GM18907 (cell line): Measurements from ENCODE around the gene PTK6.
"Not testable (repeated sequence)": the region's sequence is repeated elsewhere in the genome, so short reads cannot be mapped to it uniquely, and the experiment has no call there.

Source experiments
- ATAC-seq: cut with Tn5 transposase; IDR thresholded peaks from one replicate; pipeline ENCODE4 v1.9.1; 2021; ENCODE audit warnings: mild to moderate bottlenecking, moderate library complexity; ENCODE audit not compliant: unreplicated experiment

Gene PTK6

GRCh38 chr20:63559485-63560332, 22.5 kb upstream of the PTK6 start:
- not testable (repeated sequence) for ATAC-seq

- no peak for ATAC-seq
Measured at GRCh38 chr20:63558804-63559484, 21.8 kb upstream of the PTK6 start.

DNA sequence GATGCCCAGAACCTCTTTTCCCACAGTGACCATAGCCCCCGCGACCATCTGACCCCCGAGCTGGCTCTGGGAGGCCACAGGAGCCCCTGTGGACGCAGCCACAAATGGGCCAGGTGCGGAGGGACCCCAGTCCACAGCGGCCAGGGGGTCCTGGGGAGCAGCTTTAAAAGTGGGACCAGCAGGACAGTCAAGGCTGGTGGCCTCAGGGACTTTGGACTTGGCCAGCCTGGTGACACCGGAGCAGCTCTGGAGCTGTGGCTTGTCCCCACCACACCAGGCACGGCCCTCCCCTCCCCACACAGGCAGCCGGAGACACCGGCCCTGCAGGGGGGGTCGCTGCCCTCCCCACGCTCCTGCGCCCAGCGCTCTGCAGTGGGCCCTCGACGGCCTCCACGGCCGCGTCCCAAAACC, 20.3 kb upstream of the PTK6 start:
- ATAC-seq, result no peak

- ATAC-seq, result no peak
Measured at GRCh38 chr20:63556873-63557478, 19.8 kb upstream of the PTK6 start.

GRCh38 chr20:63555661-63556381, 18.6 kb upstream of the PTK6 start:
- ATAC-seq, result no peak

GRCh38 chr20:63554361-63555278, 17.4 kb upstream of the PTK6 start:
- ATAC-seq, result no peak

DNA sequence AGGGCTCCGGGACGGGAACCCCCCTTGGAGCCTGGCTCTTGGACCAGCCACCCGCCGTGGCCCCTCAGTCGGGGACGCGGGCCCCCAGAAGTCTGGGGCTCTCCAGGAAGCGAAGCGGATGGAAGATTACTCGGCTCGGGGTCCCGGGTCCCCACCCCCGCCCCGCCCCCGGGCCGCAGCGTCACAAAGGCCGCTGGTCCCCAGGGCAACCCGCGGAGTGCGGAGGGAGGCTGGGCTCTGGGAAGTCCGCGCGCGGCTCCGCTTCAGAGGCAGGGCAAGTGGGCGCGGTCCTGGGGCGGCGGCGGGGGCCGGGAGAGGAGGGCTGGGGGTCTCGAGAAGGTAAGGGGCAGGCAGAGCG, 16.7 kb upstream of the PTK6 start, which contains the start of gene FNDC11:
TSS of gene FNDC11 (plus strand) at position 227 of the 358 bp plus-strand sequence. CDS start 1,505 bp downstream, outside the sequence.
- peak; percentile 27 for ATAC-seq

- ATAC-seq, result peak; percentile 36
Measured at GRCh38 chr20:63553251-63553932, 16.2 kb upstream of the PTK6 start.

DNA sequence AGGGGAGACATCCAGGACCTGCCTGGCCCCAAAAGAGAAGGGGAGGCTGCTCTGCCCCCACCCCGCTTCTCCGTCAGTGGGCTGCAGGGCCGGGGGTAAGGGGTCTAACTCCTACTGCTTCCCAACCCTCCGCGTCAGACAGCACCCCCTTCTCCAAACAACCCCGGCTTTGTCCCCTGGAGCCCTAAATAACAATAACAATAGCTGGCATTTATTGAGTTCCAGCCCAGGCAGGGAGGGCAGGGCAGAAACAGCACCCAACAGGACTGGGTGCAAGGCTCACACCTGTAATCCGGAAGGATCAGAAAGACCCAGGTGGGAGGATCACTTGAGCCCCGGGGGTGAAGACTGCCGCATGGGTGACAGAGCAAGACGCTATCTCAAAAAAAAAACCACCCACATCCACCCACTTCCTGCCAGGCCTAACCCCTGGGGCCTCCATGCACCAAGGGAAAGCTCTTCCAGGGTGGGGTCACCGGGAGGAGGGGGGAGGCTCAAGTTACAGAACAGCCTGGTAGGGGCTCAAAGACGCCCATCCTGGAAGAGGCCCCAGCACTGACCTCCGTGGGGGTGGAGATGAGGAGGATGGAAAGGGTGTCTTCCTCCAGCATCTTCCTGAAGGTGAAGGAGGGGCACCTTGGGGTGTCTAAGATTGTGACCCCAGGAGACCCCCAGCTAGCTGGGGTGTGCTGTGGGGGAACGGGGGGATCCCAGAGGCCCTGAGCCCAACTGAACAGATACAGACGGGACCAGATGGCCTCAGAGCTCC, 15.5 kb upstream of the PTK6 start:
- ATAC-seq, result peak; percentile 60

- ATAC-seq, result no peak
Measured at GRCh38 chr20:63551068-63551467, 13.9 kb upstream of the PTK6 start.

DNA sequence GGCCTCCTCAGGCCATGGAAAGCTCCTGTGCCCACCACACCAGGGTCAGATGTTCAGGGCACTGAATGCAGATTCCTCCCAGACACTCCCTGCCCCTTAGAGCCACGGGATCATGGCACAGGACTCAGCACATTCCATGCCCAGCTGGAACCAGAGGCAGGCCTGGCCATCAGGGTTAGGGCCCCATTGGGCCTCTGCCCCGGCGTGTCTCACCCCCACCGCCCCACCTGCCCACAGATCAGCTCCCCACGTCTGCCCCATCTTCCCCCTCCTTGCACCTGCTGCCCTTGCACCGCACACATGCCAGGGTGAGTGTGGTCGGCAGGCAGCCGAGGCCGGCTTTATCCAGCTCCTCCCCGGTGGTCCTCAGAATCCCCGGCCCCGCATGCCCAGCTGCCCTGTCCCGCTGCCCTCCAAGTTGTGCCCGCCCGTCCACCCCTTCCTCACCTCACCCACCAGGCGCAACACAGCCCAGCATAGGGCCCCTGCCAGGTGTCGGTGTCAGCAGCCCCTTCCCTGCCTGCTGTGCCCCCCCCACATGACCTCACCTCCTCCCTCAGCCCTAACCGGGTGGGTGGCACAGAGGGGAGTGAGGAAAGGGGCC, 12.6 kb upstream of the PTK6 start:
- ATAC-seq, result no peak

DNA sequence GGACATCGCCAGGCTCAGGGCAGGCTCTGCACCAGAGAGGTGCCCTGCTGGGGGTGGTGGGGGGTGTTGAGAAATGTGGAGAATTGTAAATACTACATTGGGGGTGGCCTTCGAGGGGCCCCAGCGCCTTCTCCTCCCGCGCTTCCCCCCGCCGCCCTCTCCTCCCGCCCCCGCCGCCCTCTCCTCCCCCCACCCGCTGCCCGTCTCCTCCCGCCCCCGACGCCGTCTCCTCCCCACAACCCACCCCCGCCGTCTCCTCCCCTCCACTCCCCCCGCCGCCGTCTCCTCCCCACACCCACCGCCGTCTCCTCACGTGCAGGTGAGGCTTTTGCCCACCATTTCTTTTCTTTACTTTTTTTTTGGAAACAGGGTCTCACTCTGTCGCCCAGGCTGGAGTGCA, 11.8 kb upstream of the PTK6 start:
- no peak for ATAC-seq

GRCh38 chr20:63548542-63548941, 11.4 kb upstream of the PTK6 start:
- no peak for ATAC-seq

DNA sequence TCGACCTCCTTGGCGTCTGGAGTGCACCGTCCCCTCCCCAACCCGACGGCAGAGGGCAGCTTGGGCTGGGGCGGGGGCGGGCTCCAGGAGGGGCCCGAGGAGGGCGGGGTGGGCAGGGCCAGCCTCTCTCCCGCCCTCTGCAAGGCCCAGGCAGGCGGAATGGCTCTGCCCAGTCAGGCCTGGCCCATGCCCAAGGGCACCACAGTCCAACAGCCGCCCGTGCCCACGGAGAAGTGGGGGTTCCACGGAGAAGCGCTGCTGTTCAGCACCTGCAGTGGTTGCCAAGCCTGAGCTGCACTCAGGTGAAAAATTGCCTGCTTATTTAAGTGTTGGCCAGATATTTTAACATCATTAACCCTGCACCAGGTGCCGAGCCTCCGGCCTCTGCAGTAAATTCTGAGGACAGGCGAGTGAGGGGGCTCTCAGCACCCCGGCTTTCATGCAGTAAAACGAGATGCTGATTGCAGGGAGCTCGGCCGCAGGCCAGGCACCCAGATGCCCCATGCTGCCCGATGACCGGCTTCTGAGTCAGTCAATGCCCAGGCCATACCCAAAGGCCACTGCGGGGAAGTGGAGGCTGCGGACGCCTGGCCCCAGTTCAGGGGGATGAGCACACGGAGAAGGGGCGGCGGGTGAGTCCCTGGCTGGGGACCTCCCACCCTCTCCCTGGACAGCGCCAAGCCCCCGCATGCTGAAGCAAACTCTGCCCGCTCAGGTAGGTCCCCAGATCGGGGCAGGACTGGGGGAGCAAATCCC, 10.7 kb upstream of the PTK6 start, which contains the start of gene SRMS:
TSS of gene SRMS (minus strand) at position 25 of the 756 bp plus-strand sequence. CDS start 286 bp downstream, outside the sequence.
- no peak for ATAC-seq

DNA sequence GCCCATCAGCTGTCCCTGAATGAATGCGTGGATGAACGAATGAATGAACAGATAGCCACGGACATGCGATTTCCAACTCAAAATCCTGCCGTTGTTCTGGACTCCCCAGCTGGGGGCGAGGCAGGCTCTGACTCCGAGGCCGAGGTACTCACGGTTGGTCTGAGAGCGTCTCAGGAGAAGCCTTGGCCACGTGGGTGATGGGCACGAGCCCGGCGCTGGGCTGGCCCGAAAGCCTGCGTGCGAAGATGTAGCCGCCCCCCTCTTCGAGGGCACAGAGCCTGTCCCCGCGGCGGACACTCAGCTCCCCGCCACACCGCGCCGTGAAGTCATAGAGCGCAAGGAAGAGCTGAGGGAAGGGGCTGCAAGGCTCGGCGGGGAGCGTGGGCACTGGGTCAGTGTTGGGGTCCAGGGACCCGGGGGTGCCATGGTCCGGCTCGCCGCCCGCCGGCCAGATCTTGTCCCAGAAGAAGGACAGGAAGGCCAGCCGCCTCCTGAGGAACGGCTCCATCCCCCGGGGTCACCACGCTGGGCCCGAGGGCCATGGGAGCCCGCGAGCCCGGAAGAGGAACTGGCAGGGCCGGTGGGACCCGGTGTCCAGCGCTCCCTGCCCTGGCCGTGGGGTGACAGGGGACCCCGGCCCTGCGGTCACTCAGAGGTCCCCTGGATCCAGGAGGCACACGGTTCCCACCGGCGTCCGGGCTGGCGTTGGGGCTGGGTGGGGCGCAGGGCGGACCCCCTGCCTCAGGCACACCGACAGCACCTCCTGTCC, 10.0 kb upstream of the PTK6 start:
- no peak for ATAC-seq

DNA sequence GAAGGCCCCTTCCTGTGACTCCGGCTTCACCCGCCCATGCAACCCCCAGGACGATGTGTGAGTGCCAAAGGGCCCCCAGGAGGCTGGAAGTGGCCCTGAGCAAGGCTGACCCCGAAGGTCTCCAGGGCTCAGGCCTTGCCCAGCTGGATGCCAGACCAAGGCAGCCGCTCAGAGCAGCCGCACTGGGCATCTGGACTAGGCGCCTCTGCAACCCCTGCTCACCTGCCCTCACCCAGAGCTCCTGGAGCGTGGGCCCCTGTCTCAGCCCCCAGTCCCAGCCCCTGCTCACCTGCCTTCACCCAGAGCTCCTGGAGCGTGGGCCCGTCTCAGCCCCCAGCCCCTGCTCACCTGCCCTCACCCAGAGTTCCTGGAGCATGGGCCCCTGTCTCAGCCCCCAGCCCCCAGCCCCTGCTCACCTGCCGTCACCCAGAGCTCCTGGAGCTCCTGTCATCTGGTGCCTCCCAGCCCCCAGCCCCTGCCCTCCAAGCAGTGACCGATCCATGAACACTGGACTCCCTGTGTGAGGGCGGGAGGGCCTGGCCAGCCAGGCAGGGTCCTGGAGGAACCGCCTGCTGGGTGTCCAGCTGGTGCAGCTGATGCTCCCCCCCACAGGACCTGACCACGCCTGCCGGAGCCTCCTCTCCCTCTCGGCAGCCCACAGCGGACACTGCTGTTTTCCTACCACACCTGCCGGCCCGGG, 9.2 kb upstream of the PTK6 start:
- no peak for ATAC-seq
